HG02840 (cell line): ENCODE results near the gene ATP13A1.
A peak's percentile ranks its signal among the peaks of the same experiment; 100 is the strongest.
"Not testable (repeated sequence)": the region's sequence is repeated elsewhere in the genome, so short reads cannot be mapped to it uniquely, and the experiment has no call there.

Experiments
- ATAC-seq: cut with Tn5 transposase; IDR thresholded peaks from one replicate; pipeline ENCODE4 v1.9.1; 2021; ENCODE audit warnings: mild to moderate bottlenecking, moderate library complexity, moderate number of reproducible peaks; ENCODE audit not compliant: unreplicated experiment, low FRiP score

Gene ATP13A1

DNA sequence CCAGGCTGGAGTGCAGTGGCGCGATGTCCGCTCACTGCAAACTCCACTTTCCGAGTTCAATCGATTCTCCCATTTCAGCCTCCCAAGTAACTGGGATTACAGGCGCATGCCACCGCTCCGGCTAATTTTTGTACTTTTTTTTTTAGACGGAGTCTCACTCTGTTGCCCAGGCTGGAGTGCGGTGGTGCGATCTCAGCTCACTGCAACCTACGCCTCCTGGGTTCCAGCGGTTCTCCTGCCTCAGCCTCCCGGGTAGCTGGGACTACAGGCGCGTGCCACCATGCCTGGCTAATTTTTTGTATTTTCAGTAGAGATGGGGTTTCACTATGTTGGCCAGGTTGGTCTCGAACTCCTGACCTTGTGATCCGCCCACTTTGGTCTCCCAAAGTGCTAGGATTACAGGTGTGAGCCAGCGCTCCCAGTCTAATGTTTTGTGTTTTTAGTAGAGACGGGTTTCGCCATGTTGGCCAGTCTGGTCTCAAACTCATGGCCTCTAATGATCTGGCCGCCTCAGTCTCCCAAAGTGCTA lies 2.0 kb upstream of the ATP13A1 start:
- not testable (repeated sequence) for ATAC-seq

DNA sequence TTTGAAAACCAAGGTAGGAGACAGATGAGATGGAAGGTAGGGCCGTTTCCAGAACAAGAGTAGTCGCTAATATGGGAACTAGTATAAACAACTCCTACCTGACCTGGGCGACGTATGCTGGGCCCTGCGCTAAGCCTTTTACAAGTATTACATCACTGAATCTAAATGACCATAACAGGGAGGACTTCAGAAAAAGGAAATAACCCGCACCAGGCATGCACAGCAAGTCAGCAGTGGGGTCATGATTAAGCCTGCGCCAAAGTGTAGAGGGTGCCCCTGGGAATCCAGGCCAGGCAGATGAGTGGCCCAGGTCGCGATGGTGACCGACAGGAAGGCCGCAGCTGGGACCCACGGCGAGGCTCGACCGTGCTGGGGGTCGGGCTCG lies 613 bp downstream of the ATP13A1 start:
- ATAC-seq = peak; percentile 16

DNA sequence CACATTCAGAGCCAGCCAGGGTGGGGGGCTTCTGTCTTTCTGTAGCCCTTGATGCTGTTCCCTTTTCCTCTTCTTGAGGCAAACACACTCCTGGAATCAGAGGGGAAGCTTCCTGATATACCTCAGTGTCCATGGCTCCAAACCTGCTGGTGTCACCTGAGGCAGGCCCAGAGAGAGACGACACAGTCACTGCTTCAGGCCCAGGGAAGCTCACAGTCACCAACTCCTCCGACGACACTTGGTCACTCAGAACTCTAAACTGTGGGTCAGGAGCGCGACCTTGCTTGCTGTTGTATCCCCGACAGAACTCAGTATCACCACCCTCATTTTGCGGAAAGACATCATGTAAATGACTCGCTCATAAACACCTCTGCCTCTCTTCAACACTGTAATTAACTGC lies 1.1 kb downstream of the ATP13A1 start:
- ATAC-seq = no peak

DNA sequence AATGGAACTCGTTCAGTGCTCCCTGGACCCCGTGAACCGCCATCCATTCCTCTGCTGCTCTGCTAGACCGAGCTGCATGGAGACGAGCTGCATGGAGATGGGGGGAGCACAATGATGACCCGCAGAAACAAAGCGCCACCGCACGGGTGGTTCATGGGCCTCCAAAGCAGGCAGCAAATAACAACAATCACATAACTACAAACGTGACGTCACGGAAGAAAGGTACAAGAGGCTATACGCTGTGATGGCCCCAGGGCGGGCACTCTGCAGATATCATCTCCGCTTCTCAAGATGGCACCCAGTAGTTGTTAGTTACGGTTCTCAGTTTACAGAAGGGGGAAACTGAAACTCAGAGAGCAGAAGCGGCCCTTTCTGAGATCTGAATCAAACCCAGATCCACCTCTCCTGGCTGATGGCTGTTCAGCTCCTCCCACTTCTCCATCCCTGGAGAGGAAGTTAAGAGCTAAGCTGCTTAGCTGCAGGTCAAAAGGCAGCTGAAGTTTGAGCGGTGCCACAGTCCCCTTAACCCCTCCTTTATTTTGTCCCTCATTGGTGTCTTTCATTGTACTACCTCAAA lies 1.7 kb downstream of the ATP13A1 start:
- ATAC-seq = no peak

DNA sequence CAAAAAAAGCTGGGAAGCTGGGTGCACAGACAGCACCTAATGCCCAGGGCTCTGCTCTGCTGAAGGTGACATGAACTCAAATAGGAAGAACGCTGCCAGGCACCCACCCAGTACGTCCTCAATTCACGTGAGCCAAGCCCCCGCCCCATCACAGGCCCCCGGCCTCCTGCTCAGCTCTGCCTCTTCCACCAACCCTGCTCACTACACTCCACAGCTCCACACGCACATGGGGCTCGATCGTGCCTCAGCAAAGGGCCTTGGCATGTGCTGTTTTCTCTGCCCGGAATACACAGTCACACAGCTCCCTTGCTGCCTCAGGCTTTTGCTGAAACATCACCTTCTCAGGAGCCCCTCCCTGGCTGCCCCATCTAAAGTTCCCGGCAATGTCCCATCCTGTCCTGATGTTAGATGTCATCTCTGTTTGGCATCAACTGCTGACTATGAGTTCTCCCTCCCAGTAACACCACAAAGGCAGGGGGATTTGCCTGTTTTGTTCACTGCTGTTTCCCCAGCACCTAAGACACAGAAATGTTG lies 2.3 kb downstream of the ATP13A1 start:
- no peak for ATAC-seq

DNA sequence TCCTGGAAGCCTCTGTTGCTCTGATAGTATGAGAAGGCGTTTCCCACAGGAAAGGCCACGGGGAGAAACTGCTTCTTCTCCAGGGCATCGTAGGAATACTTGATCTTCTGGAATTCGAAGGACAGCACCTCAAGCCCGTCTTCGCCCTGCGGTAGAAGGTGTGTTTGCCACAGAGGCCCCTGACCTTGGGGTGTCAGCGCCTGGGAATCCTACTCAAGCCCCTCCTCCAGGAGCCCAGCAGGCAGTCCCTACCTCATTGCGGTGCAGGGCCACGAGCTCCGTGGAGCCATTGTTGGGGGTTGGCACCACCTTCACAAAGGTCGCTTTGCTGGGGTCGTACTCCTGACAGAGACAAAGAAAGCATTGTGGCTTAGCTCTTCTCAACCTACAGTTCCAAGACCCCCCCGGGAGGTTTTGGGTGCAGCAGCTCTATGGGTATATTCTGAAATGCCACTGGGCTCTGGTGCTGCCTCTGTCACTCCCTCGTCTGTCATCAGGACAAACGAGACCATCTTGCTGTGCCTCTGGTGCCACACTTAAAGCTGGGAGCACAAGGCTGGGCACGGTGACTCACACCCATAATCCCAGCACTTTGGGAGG lies 3.7 kb downstream of the ATP13A1 start:
- ATAC-seq = no peak

DNA sequence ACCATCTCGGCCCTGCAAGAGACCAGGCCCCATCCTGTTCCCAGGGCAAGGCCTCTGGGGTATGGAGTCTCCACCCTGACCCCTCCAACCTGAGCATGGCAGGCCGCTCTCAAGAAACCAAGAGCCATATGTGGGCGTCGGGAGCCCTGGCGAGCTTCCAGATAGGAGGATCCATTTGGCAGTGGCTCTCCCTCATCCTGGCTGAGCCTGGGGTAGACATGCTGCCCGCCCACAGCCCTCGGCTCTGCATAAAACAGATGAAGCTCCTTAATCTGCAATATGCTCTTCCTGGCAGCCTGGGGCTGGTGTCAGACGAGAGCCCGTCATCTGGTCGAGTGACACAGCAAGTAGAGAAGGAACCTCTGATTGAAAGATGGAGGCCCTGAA lies 6.1 kb downstream of the ATP13A1 start:
- no peak for ATAC-seq

DNA sequence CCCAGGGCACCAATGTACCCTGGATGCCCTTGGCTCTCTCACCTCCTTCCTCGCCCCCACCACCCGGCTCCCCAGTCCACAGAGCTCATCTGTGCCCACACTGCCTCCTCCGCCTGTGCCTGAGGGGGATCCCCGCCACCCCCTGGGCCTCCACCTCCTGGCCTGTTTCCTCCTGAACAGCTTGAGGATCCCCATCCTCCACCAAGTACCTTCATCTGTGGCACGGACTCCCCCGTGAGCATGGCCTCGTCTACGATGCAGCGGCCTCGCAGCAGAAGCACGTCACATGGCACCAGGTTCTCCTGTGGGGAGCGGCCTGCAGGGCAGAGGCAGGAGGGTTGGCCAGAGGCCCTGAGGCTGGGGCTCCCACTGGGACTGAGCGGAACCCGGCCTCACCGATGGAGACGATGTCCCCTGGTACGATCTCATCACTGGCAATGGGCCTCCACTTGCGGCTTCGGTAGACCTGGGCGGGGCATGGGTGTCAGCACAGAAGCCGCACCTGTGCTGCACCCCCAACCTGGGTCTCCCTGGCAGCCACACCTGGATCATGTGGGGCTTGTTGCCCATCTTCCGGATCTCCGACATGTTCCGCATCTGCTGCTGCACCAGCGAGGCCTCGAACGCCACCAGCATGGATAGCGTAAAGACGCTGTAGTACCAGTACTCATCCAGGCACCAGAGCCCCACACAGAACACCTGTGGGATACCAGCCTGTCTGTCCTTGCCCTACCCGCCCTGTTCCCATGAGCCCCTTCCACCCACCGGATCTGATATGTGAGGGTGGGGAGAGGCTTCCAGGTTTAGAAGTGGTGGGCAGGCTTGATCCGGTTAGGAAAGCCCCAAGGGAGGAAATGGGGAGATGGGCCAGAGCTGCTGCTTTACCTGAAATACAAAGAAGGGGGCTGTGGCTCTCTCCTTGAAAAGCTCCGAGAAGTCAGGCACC lies 6.8 kb downstream of the ATP13A1 start:
- ATAC-seq = no peak

DNA sequence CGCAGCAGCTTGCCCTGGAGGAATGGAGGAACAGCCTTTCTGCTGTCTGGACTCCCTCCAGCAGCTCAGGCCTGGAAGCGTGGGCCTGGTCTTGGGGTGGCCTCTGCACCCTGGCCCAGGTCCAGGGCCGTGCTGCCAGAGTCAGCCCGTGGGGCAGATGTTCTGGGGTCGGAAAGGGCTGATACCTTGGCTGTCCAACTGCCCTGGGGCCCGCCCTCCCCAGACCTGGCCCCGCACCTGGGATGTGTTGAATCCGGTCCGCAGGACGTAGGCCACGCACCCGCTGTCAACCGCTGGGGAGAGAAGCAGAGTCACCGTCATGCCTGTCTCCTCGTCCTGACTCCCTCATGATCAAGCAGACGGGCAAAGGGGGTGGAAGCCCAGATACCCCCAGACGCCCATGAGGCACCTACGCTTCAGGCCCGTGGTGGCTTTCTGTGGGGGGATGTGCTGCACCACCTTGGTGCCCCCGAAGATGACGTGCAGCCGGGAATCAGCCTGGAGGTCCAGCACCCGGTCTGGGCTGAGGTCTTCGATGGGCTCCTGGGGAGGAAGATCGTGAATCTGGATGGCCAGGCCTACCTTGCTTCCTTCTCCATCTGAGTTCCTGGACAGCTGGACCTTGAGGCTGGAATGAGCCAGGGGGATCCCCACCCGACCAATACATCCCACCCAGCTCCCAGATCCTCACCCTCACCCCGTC lies 7.7 kb downstream of the ATP13A1 start:
- no peak for ATAC-seq

DNA sequence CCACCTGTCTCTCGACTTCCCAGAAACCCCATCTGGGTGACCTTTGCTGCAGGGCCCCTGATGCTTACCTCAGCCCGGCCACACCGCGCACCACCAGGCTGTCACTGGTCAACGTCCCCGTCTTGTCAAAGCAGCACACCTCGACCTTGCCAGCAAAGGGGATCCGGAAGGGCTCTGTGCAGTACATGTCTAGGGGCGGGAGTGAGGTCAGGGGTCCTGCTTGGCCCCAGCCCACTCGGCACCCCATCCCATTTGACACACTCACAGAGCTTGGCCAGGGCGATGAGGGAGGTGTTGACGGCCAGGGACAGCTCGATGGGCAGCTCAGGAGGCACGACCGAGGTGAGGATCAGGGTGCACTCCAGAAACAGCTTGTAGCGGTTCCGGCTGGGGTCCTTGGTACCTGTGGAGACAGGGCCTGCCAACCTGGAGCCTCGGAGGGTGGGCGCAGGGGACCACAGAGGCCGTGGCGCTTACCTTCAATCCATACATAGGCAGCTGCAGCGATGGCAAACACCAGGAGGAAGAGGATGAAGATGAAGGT lies 8.4 kb downstream of the ATP13A1 start:
- ATAC-seq = no peak

DNA sequence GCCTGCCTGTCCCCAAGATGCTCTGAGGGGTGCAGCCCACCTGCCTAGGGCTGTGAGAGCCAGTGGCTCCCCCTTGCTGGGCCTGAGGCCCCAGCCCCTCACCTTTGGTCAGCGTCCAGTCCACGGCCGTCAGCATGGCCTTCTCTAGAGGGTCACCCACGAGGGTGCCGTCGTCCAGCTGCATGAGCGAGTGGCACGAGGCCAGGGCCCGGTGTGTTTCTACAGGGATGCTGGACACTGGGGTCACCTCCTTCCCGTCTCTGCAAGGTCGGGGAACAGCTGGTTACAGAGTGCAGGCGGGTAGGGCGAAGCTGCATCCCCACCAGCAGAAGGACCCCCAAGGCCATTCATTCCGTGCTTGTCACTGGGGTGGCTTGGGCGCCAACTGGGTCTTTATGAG lies 9.0 kb downstream of the ATP13A1 start:
- ATAC-seq = no peak

DNA sequence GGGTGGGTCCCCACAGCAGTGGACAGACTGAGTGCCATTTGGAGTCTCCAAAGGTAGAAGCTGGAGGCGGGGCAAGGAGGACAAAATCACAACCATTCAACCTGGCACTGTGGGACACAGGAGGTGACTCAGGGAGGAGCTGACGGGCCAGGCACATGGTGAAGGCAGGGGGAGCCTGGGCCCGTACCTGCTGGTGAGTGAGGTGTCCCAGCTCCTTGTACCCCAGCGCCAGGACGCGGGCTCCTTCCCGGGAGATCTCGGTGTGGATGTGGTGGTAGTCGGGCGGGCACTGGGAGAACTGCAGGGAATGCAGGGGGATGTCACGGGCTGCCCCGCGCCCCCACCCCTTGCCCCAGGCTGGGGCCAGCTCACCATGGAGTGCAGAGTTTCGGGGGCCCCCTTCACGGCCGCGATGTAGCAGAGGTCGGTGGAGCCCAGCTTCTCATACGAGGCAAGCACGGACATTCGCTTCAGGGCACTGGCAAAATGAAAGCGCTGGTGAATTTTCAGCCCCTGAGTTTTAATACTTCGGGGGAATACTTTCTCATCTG lies 9.8 kb downstream of the ATP13A1 start:
- ATAC-seq = no peak

DNA sequence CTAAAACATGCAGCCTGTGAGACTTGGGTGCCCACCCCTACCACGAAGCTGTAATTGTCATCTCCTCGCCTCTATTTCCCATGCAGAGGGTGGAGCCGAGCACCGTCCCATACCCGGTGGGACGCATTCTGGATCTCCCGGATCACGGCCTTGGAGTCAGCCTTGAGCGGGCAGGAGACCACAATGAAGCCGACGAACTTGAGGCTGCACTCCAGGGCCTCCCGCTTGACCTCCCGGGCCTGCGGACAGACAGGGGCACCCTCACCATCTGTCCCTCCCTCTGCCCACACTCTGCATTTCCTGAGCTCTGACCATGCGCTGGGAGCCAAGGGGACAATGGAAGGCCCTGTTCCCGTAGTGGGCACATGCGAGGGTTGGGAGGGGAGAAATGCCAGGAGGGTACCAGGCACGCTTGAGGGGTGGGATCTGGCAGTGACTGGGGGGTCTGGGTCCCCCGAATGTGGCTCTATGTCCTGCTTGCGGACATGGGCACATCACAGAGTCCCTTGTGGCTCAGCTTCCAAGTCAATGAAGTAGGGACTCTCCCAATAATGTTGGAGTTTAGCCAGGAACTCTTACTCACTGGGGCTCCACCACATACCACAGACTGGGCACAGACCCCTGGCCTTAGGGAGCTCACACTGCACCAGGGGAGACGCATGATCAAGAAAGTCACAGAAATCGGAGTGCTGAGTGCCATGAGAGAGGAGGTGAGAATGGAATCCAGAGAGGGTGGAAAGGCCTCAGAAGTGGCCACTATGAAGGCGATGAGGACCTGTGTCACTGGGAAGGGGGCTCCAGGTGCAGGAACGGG lies 10.8 kb downstream of the ATP13A1 start:
- no peak for ATAC-seq

DNA sequence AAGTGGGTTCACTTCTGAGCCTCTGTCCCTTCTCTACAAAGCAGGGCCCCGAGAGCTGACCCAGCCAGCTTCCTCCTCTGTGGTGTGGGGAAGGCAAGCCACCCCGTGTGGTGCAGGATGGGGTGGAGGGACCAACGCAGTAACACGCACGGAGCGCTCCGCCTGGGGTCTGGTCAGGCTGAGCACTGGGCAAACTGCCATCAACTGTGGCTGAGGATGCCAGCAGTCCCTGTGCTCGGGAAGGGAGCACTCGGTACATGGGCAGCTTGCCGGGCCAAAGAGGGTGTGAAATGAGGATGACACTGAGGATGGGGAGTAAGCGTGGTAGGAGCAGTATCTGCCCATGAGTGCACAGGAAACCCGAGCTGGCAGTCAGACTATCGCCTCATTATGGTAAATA lies 12.4 kb downstream of the ATP13A1 start:
- no peak for ATAC-seq

DNA sequence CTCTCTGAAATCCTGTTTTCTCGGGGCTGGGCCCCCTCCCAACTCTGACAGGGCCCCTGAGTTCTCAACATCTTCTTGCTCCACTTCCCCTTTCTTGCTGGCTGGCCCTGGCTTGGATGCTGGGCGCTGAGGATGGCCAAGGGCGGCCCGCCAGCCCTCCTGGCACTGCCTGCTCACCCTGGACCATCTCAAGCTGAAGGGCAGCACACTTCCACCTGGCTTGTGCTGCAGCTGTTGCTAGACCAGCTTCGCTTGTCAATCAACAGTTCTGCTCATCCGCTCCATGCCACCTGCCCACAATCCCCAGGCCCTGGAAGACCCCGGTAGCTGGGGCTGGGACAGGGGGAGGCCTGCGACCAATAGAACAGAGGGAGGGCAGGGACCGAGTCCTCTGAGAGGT lies 13.1 kb downstream of the ATP13A1 start:
- no peak for ATAC-seq

DNA sequence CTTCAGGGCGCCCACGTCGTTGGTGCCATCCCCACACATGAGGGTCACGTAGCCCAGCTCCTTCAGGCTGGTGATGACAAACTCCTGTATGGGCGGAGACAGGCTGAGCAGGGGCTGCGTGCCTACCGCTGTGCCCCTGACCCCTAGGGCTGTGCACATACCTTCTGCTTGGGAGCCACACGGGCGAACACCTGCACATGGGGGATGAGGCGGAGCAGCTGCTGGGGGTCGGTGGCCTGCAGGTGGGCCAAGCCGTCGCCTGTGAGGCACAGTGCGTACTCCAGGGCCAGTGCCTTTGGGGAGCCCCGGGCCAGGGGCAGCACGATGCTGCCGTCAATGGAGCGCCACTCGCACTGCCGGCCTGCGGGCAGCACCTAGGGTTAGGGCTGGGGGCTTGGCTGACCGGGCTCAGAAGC lies 13.9 kb downstream of the ATP13A1 start:
- no peak for ATAC-seq

DNA sequence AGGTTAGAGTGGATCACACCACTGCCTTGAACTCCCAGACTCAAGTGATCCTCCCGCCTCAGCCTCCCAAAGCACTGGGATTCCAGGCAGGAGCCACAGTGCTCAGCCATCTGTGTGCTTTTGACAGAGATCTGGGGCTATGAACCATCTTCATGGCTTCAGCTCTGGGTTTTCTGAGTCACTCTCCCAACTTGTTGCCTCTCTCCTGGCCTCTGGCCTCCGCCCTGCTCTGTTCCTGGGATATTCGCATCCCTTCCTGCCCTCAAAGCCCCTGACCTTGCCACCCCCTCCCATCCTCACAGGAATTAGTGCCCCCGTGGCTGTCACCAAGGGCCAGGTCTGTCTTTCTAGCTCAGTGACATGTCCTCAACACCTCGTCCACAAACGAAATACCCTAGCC lies 14.3 kb downstream of the ATP13A1 start:
- ATAC-seq = no peak

DNA sequence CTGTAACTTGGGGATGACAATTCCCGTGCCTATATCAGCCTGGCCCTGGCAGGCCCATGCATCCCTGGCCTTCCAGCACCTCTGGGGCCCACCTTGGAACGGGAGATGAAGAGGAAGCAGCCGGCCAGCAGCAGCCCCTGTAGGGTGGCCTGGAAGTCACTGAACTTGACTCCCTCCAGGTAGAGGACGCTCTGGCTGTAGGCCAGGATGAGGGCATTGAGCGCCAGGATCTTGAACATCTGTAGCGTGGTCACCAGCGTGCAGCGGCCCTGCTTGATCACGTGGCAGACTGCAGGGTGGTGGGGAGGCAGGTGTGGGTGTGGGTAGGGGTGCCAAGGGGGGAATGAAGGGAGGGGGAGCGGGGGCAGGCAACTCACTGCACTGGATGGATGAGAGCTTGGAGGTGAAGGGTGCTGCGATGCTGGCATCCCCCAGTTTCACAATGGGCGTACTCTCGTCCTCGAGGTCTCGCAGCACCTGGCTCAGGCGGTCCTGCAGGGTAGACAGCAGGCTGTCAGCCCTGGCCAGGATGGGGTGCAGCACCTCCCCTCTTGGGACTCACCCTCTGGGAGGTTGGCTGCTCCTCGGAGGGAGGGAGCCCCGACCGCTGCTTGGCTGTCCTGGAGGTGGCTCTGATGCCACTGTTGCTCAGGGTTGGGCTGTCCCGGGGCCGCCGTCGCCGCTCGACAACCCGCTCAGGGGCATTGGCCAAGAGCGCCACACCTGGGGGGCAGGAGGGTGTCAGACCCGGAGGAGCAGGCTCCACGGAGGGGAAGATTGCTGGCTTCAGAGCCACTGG lies 16.2 kb downstream of the ATP13A1 start:
- ATAC-seq = no peak
